Measurements from ENCODE around the gene UBE4B. TPM values are rescaled to one million over a fixed set of nuclear protein-coding genes. Genes with fewer than 3 reads are reported as not detected.

Gene UBE4B
- polyA plus RNA-seq, 3 donors = 6.0 to 34.6 (median 9.2) TPM

DNA sequence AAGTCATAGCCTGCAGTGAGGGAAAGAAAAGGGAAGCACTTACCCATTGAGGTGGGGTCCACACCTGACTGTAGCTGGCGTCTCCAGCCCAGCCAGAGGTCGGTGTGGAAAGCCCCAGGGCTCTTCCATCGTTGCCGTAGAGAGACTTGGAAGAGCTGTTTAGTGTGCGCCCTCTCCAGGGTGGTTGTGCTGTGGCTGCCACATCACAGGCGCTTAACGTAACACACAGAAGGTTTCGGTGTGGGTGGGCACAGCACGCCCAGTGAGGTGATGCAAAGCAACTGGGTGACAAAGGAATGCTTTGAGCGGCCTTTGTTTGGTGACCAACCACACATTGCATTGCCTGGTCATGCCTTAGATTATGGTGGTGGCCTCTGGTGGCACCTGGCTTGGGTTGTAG is 140.8 kb downstream of the UBE4B start:
- Histone ChIP-seq H3K27me3 (ENCODE audit: control insufficient read depth in 2 of 2, insufficient read depth in 2 of 2, low read length in 2 of 2) (no peaks in the 10 kb centered on the region), H3K9ac (ENCODE audit: insufficient read depth, low read length, poor library complexity, severe bottlenecking) (no peak overlapping the region), H3K4me2 (replicated peaks; ENCODE audit: extremely low read depth, low read length, poor library complexity, severe bottlenecking) (no peak overlapping the region), H3K27ac (ENCODE audit: low read depth in 1 of 2, low read length in 2 of 2) (no peak overlapping the region), H4K20me1 (ENCODE audit: insufficient read depth, low read length) (no peaks in the 10 kb centered on the region), H2AFZ (ENCODE audit: insufficient read depth, low read depth, low read length, poor library complexity, severe bottlenecking) (no peak overlapping the region), H3K4me3 (replicated peaks in 1 of 3; ENCODE audit: low read depth in 2 of 3, low read length in 3 of 3) (no peak overlapping the region), H3K79me2 (ENCODE audit: insufficient read depth, low read length) (no peaks in the 10 kb centered on the region), H3K9me3 (replicated peaks in 1 of 2; ENCODE audit: control insufficient read depth in 1 of 2, insufficient read depth in 1 of 2, low read length in 2 of 2) (no peaks in the 10 kb centered on the region), H3K36me3 (replicated peaks in 1 of 2; ENCODE audit: control insufficient read depth in 1 of 2, insufficient read depth in 2 of 2, low read length in 2 of 2) (peaks cover 52 to 79% of the 10 kb centered on the region in 2 donors), H3K4me1 (ENCODE audit: control insufficient read depth in 1 of 2, insufficient read depth in 2 of 2, low read length in 2 of 2) (no peaks in the 10 kb centered on the region)
- 99% methylated on average over 10 of the region's 10 CpGs for WGBS (ENCODE audit: insufficient coverage)
- H3K27ac Mint-ChIP-seq = peak overlapping the region in 1 of 7 donors; percentile 50
- peaks cover 0 to 4% (median 0%) of the 10 kb centered on the region in 7 donors for H3K9me3 Mint-ChIP-seq
- H3K4me1 Mint-ChIP-seq = no peaks in the 10 kb centered on the region
- DNase-seq = no peak
- H3K27me3 Mint-ChIP-seq (ENCODE audit: low read depth in 3 of 3) = no peaks in the 10 kb centered on the region
- no peak overlapping the region for H3K4me3 Mint-ChIP-seq
- peaks cover 64 to 87% of the 10 kb centered on the region in 2 donors for H3K36me3 Mint-ChIP-seq
- intact Hi-C loops (cut with micrococcal nuclease) = no loop called here
- TF ChIP-seq, protein P1, sequence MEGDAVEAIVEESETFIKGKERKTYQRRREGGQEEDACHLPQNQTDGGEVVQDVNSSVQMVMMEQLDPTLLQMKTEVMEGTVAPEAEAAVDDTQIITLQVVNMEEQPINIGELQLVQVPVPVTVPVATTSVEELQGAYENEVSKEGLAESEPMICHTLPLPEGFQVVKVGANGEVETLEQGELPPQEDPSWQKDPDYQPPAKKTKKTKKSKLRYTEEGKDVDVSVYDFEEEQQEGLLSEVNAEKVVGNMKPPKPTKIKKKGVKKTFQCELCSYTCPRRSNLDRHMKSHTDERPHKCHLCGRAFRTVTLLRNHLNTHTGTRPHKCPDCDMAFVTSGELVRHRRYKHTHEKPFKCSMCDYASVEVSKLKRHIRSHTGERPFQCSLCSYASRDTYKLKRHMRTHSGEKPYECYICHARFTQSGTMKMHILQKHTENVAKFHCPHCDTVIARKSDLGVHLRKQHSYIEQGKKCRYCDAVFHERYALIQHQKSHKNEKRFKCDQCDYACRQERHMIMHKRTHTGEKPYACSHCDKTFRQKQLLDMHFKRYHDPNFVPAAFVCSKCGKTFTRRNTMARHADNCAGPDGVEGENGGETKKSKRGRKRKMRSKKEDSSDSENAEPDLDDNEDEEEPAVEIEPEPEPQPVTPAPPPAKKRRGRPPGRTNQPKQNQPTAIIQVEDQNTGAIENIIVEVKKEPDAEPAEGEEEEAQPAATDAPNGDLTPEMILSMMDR (IDR thresholded peaks at IDR 0.05) = no peak

DNA sequence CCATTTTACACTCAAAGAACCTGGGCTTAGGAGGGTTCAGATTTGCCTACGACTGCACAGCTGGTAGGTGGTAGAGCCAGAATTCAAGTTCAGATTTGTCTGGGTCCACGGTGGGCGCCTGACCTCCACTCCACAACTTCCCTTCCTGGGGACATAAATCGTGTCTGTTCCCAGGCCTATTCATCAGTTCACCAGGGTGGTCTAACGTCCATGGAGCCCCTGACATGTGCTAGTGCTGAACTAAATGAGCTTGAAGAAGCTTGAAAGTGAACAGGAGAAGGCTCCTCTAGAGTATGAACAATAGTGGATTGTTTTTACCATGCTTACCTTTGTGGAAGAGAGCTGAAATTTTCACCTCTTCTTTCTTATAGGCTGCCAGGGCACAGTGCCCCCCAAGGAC is 145.1 kb downstream of the UBE4B start:
- peak overlapping the region in 1 of 7 donors; percentile 53 for H3K27ac Mint-ChIP-seq
- H3K9ac ChIP-seq (ENCODE audit: insufficient read depth, low read length, poor library complexity, severe bottlenecking) = no peak overlapping the region
- H3K27me3 ChIP-seq (ENCODE audit: control insufficient read depth in 2 of 2, insufficient read depth in 2 of 2, low read length in 2 of 2) = no peaks in the 10 kb centered on the region
- DNase-seq = no peak
- intact Hi-C loops (cut with micrococcal nuclease) = no loop called here
- no peak overlapping the region for H3K27ac ChIP-seq (ENCODE audit: low read depth in 1 of 2, low read length in 2 of 2)
- peaks cover 56 to 74% of the 10 kb centered on the region in 2 donors for H3K36me3 Mint-ChIP-seq
- H3K4me3 ChIP-seq (replicated peaks in 1 of 3; ENCODE audit: low read depth in 2 of 3, low read length in 3 of 3) = no peak overlapping the region
- no peaks in the 10 kb centered on the region for H3K79me2 ChIP-seq (ENCODE audit: insufficient read depth, low read length)
- no peak overlapping the region for H2AFZ ChIP-seq (ENCODE audit: insufficient read depth, low read depth, low read length, poor library complexity, severe bottlenecking)
- H4K20me1 ChIP-seq (ENCODE audit: insufficient read depth, low read length) = no peaks in the 10 kb centered on the region
- no peaks in the 10 kb centered on the region for H3K4me1 ChIP-seq (ENCODE audit: control insufficient read depth in 1 of 2, insufficient read depth in 2 of 2, low read length in 2 of 2)
- peaks cover 38 to 65% of the 10 kb centered on the region in 2 donors for H3K36me3 ChIP-seq (replicated peaks in 1 of 2; ENCODE audit: control insufficient read depth in 1 of 2, insufficient read depth in 2 of 2, low read length in 2 of 2)
- no peak overlapping the region for H3K4me3 Mint-ChIP-seq
- no peak overlapping the region for H3K4me2 ChIP-seq (replicated peaks; ENCODE audit: extremely low read depth, low read length, poor library complexity, severe bottlenecking)
- WGBS (ENCODE audit: insufficient coverage) = no CpG with 5 or more reads among the region's 5 CpGs
- peaks cover 0 to 4% (median 0%) of the 10 kb centered on the region in 7 donors for H3K9me3 Mint-ChIP-seq
- TF ChIP-seq, protein P1 (IDR thresholded peaks at IDR 0.05) = no peak
- no peaks in the 10 kb centered on the region for H3K9me3 ChIP-seq (replicated peaks in 1 of 2; ENCODE audit: control insufficient read depth in 1 of 2, insufficient read depth in 1 of 2, low read length in 2 of 2)
- peaks cover 2% of the 10 kb centered on the region for H3K4me1 Mint-ChIP-seq
- no peaks in the 10 kb centered on the region for H3K27me3 Mint-ChIP-seq (ENCODE audit: low read depth in 3 of 3)

Data from CD14-positive monocyte (primary cell).